Measurements from ENCODE around the gene DIS3. TPM values are rescaled to one million over a fixed set of nuclear protein-coding genes. Genes with fewer than 3 reads are reported as not detected.

Gene DIS3
- total and polyA plus RNA-seq, 9 donors: 10.7 to 21.8 (median 19.9) TPM

DNA sequence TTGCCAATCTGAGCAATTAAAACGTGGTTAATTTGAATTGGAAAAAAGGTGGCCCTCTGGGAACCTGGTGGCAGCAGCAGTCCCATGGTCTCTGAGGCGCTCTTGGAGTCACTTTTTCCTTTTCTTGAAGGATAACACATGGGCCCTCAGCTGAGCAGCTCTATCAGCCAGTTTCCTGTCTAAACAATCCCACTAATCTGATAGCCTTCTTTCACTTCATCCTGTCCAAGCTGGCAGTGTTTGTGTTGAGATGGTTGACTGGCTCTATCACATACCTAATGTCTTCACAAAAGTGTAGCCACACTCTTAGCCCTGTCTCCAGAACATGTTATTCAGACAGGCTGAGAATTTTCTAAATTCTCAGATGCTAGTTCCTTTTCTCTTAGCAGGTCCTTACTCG is 64.9 kb downstream of the DIS3 start:
- 100% methylated on average over 2 of the region's 3 CpGs for WGBS (ENCODE audit: insufficient coverage)
- Histone ChIP-seq H3K4me1 (ENCODE audit: control insufficient read depth, insufficient read depth, low read length) (no peaks in the 10 kb centered on the region), H3K27ac (ENCODE audit: low read length) (no peak overlapping the region), H3K27me3 (ENCODE audit: control insufficient read depth, insufficient read depth, low read length) (no peaks in the 10 kb centered on the region), H3K4me3 (ENCODE audit: low read length) (no peak overlapping the region), H3K9me3 (replicated peaks; ENCODE audit: control insufficient read depth, low read depth, low read length) (peaks cover 9% of the 10 kb centered on the region), H3K36me3 (ENCODE audit: control insufficient read depth, insufficient read depth, low read length) (peaks cover 39% of the 10 kb centered on the region)
- no peak for DNase-seq

Other genes starting within 250 kb of the DIS3 start
- 10.1 TPM for gene MZT1, start 54.3 kb downstream of the DIS3 start, total RNA-seq
- 10 to 100 TPM; 22.3 to 31.5 (median 26.8) TPM for gene MZT1, start 54.3 kb downstream of the DIS3 start, polyA plus RNA-seq (ENCODE audit: insufficient read depth in 1 of 8, insufficient read length in 8 of 8, low replicate concordance in 1 of 8)
- gene BORA, start 54.0 kb downstream of the DIS3 start, total RNA-seq: 3.7 TPM
- gene BORA, start 54.0 kb downstream of the DIS3 start, polyA plus RNA-seq (ENCODE audit: insufficient read depth in 1 of 8, insufficient read length in 8 of 8, low replicate concordance in 1 of 8): 1 to 10 TPM; 3.5 to 5.3 (median 4.5) TPM
- gene PIBF1, start 233 bp upstream of the DIS3 start, total RNA-seq: 24.7 TPM
- gene PIBF1, start 233 bp upstream of the DIS3 start, polyA plus RNA-seq (ENCODE audit: insufficient read depth in 1 of 8, insufficient read length in 8 of 8, low replicate concordance in 1 of 8): 10 to 100 TPM; 17.1 to 29.4 (median 22.8) TPM